Mesodermal cell (in vitro differentiated cells): ENCODE measurements around the gene CDC42EP1.

ENCODE experiments used
- H3K27ac ChIP-seq: 2 replicates; pipeline ENCODE4 v1.7.0; 2013; ENCODE audit warnings: mild to moderate bottlenecking, low read depth, low read length, moderate library complexity; ENCODE audit not compliant: severe bottlenecking
- H3K36me3 ChIP-seq: 2 replicates; pipeline ENCODE4 v1.7.1; 2013; ENCODE audit warnings: mild to moderate bottlenecking, low read length, moderate library complexity; ENCODE audit not compliant: control insufficient read depth, insufficient read depth
- H3K4me1 ChIP-seq: one replicate; pipeline ENCODE4 v1.7.1; 2013; ENCODE audit warnings: mild to moderate bottlenecking, low read length; ENCODE audit not compliant: insufficient read depth, control insufficient read depth, poor library complexity, severe bottlenecking
- H3K4me3 ChIP-seq: 2 replicates; pipeline ENCODE4 v1.7.0; 2013; ENCODE audit warnings: low read length, control low read depth, mild to moderate bottlenecking; ENCODE audit not compliant: insufficient read depth, poor library complexity, severe bottlenecking; ENCODE audit errors: extremely low read depth
- H3K9me3 ChIP-seq: 2 replicates; pipeline ENCODE4 v1.7.1; 2013; ENCODE audit warnings: mild to moderate bottlenecking, low read length, moderate library complexity; ENCODE audit not compliant: control insufficient read depth
- WGBS, 2 experiments: methylation state at CpG; one replicate each; pipeline ENCODE4 v1.1.5; 2013; ENCODE audit warnings: missing lambda C conversion rate in 2 of 2; ENCODE audit not compliant: insufficient coverage in 2 of 2; 5-methylcytosine and 5-hydroxymethylcytosine counted together

CDC42EP1 gene

GRCh38 chr22:37618072-37618656 is 57.9 kb downstream of the CDC42EP1 start:
- H3K4me1 ChIP-seq: no peaks in the 10 kb centered on the region
- WGBS, 2 experiments: 95 to 99% methylated on average over 9 to 10 of the region's 14 CpGs
- H3K27ac ChIP-seq: no peak overlapping the region
- no peaks in the 10 kb centered on the region for H3K9me3 ChIP-seq
- peaks cover 62% of the 10 kb centered on the region for H3K36me3 ChIP-seq
- H3K4me3 ChIP-seq: no peak overlapping the region

DNA sequence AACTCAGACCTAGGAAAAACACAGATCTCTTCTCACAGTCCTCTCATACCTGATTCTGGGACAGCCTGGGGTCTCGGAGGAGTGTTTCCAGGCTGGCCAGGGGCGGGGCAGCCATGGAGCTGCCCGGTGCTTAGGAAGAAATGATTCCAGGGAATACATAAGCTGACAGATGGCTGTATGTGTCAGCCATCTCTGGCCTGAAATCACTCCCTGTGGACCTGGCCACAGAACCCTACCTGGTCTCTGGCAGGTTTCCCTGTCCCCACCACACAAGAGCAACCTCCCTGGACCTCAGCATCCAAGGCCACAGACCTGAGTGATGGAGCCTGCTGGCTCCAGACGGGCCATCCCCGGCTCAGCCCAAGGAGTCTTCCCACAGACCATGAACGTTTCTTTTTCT is 58.4 kb downstream of the CDC42EP1 start:
- H3K4me1 ChIP-seq: no peaks in the 10 kb centered on the region
- no peak overlapping the region for H3K4me3 ChIP-seq
- no peaks in the 10 kb centered on the region for H3K9me3 ChIP-seq
- peaks cover 64% of the 10 kb centered on the region for H3K36me3 ChIP-seq
- 91 to 92% methylated on average over 5 to 6 of the region's 6 CpGs for WGBS, 2 experiments
- no peak overlapping the region for H3K27ac ChIP-seq
